ENCODE data around the gene INSM1. TPM values are rescaled to one million over a fixed set of nuclear protein-coding genes. Genes with fewer than 3 reads are reported as not detected.

The INSM1 gene
- under 1 TPM in 2 of 5 experiments, not detected in 3; 0.12 to 0.53 TPM for total RNA-seq
- polyA plus RNA-seq = not detected
- not detected for total RNA-seq

- H3K27ac ChIP-seq (ENCODE audit: low read depth, low read length) = no peak within 1 kb of the TSS
- intact Hi-C loops (cut with micrococcal nuclease) = loop anchor here in 1 of 2 donors (5.0 to 10.0 kb wide), 3 partner anchors 1140 to 1337 kb away; partner anchors contain the start of gene PAX1
- H3K4me3 Mint-ChIP-seq = peak within 1 kb of the TSS in 5 of 10 donors; percentile 17 to 69 (median 57)
- no peaks in the 10 kb centered on the region for H3K9me3 Mint-ChIP-seq
- no peak within 1 kb of the TSS for H3K4me3 ChIP-seq (ENCODE audit: low read length)
- H3K9me3 ChIP-seq (ENCODE audit: control insufficient read depth in 2 of 3, low read length in 3 of 3) = no peaks in the 10 kb centered on the region
- peaks cover 0 to 5% (median 0%) of the 10 kb centered on the region in 5 donors for H3K36me3 Mint-ChIP-seq
- ChIA-PET CTCF (no interaction called here), POLR2A (no interaction called here)
- H3K27me3 ChIP-seq (ENCODE audit: control insufficient read depth in 2 of 2, insufficient read depth in 2 of 2, low read length in 2 of 2) = peaks cover 0 to 5% of the 10 kb centered on the region in 2 donors
- no peaks in the 10 kb centered on the region for H3K36me3 ChIP-seq (ENCODE audit: control insufficient read depth in 2 of 3, insufficient read depth in 3 of 3, low read length in 3 of 3)
- H3K4me1 Mint-ChIP-seq = peaks cover 8 to 19% (median 15%) of the 10 kb centered on the region in 7 donors
- DNase-seq = peak in 1 of 9 donors; percentile 64
- no peaks in the 10 kb centered on the region for H3K4me1 ChIP-seq (ENCODE audit: control insufficient read depth in 2 of 2, insufficient read depth in 2 of 2, low read length in 2 of 2)
- peaks cover 51 to 73% (median 67%) of the 10 kb centered on the region in 5 donors for H3K27me3 Mint-ChIP-seq
- ATAC-seq = no peak
- H3K27ac Mint-ChIP-seq = peak within 1 kb of the TSS in 1 of 9 donors; percentile 63
Measured at GRCh38 chr20:20367575-20368417, at the start of gene INSM1. Gene INSM1 (plus strand): TSS chr20:20368104. CDS start chr20:20368268, 164 bp downstream.

GRCh38 chr20:20318365-20319161, 49.3 kb upstream of the INSM1 start:
- H3K4me3 ChIP-seq (ENCODE audit: low read length) = no peak overlapping the region
- no peak overlapping the region for H3K27ac ChIP-seq (ENCODE audit: low read depth, low read length)
- DNase-seq (no peak), ATAC-seq (peak; percentile 51)
- Mint-ChIP-seq H3K27me3 (peaks cover 0 to 8% (median 4%) of the 10 kb centered on the region in 5 donors), H3K27ac (no peak overlapping the region), H3K4me3 (no peak overlapping the region), H3K9me3 (peaks cover 0 to 12% (median 5%) of the 10 kb centered on the region in 11 donors), H3K36me3 (no peaks in the 10 kb centered on the region), H3K4me1 (peaks cover 0 to 2% (median 0%) of the 10 kb centered on the region in 7 donors)
- intact Hi-C loops (cut with micrococcal nuclease) = no loop called here
- H3K27me3 ChIP-seq (ENCODE audit: control insufficient read depth in 2 of 2, insufficient read depth in 2 of 2, low read length in 2 of 2) = no peaks in the 10 kb centered on the region
- no peaks in the 10 kb centered on the region for H3K4me1 ChIP-seq (ENCODE audit: control insufficient read depth in 2 of 2, insufficient read depth in 2 of 2, low read length in 2 of 2)
- CTCF ChIA-PET = no interaction called here
- no peaks in the 10 kb centered on the region for H3K36me3 ChIP-seq (ENCODE audit: control insufficient read depth in 2 of 3, insufficient read depth in 3 of 3, low read length in 3 of 3)
- POLR2A ChIA-PET = no interaction called here
- no peaks in the 10 kb centered on the region for H3K9me3 ChIP-seq (ENCODE audit: control insufficient read depth in 2 of 3, low read length in 3 of 3)

- ATAC-seq = no peak
- H3K9me3 Mint-ChIP-seq = peaks cover 0 to 12% (median 5%) of the 10 kb centered on the region in 11 donors
- DNase-seq = no peak
- H3K36me3 Mint-ChIP-seq = no peaks in the 10 kb centered on the region
- intact Hi-C loops (cut with micrococcal nuclease) = no loop called here
- CTCF ChIA-PET = no interaction called here
- peaks cover 0 to 2% (median 0%) of the 10 kb centered on the region in 7 donors for H3K4me1 Mint-ChIP-seq
- Histone ChIP-seq H3K4me1 (ENCODE audit: control insufficient read depth in 2 of 2, insufficient read depth in 2 of 2, low read length in 2 of 2) (no peaks in the 10 kb centered on the region), H3K27me3 (ENCODE audit: control insufficient read depth in 2 of 2, insufficient read depth in 2 of 2, low read length in 2 of 2) (no peaks in the 10 kb centered on the region), H3K27ac (ENCODE audit: low read depth, low read length) (no peak overlapping the region), H3K4me3 (ENCODE audit: low read length) (no peak overlapping the region), H3K9me3 (ENCODE audit: control insufficient read depth in 2 of 3, low read length in 3 of 3) (no peaks in the 10 kb centered on the region), H3K36me3 (ENCODE audit: control insufficient read depth in 2 of 3, insufficient read depth in 3 of 3, low read length in 3 of 3) (no peaks in the 10 kb centered on the region)
- H3K4me3 Mint-ChIP-seq = no peak overlapping the region
- peaks cover 0 to 15% (median 4%) of the 10 kb centered on the region in 5 donors for H3K27me3 Mint-ChIP-seq
- H3K27ac Mint-ChIP-seq = no peak overlapping the region
- POLR2A ChIA-PET = no interaction called here
Measured at GRCh38 chr20:20321134-20321533, 46.8 kb upstream of the INSM1 start.

- no peak overlapping the region for H3K27ac Mint-ChIP-seq
- no peaks in the 10 kb centered on the region for H3K9me3 ChIP-seq (ENCODE audit: control insufficient read depth in 2 of 3, low read length in 3 of 3)
- no peaks in the 10 kb centered on the region for H3K27me3 ChIP-seq (ENCODE audit: control insufficient read depth in 2 of 2, insufficient read depth in 2 of 2, low read length in 2 of 2)
- ChIA-PET CTCF (no interaction called here), POLR2A (no interaction called here)
- intact Hi-C loops (cut with micrococcal nuclease) = no loop called here
- DNase-seq (no peak), ATAC-seq (no peak)
- no peak overlapping the region for H3K27ac ChIP-seq (ENCODE audit: low read depth, low read length)
- no peak overlapping the region for H3K4me3 Mint-ChIP-seq
- H3K9me3 Mint-ChIP-seq = peaks cover 0 to 12% (median 5%) of the 10 kb centered on the region in 11 donors
- H3K36me3 Mint-ChIP-seq = no peaks in the 10 kb centered on the region
- H3K4me1 ChIP-seq (ENCODE audit: control insufficient read depth in 2 of 2, insufficient read depth in 2 of 2, low read length in 2 of 2) = no peaks in the 10 kb centered on the region
- H3K27me3 Mint-ChIP-seq = peaks cover 0 to 22% (median 4%) of the 10 kb centered on the region in 5 donors
- peaks cover 0 to 2% (median 0%) of the 10 kb centered on the region in 7 donors for H3K4me1 Mint-ChIP-seq
- no peak overlapping the region for H3K4me3 ChIP-seq (ENCODE audit: low read length)
- H3K36me3 ChIP-seq (ENCODE audit: control insufficient read depth in 2 of 3, insufficient read depth in 3 of 3, low read length in 3 of 3) = no peaks in the 10 kb centered on the region
Measured at GRCh38 chr20:20321917-20322316, 46.0 kb upstream of the INSM1 start.

DNA sequence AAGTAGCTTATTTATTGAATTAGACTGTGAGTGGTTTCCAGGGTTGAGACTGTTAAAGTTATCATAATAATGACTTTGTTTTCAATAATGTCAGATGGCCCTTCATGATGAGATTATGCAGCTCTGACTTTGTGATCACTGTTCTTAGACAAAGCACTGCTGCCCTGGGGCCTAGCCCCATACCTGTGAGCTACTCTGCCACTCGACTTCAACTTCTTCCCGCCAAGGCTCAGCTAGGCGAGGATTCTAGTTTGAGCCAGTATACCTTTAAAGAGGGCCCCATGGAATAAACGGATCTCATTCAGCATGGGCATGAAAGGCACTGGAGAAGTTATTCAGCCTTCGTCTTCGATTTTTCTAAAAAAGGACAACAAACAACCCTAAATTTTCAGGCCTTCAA, 45.0 kb upstream of the INSM1 start:
- H3K27ac Mint-ChIP-seq = no peak overlapping the region
- no peak for DNase-seq
- peaks cover 0 to under 1% of the 10 kb centered on the region in 2 donors for H3K27me3 ChIP-seq (ENCODE audit: control insufficient read depth in 2 of 2, insufficient read depth in 2 of 2, low read length in 2 of 2)
- H3K4me1 Mint-ChIP-seq = peaks cover 0 to 2% (median 0%) of the 10 kb centered on the region in 7 donors
- peaks cover 2 to 20% (median 6%) of the 10 kb centered on the region in 5 donors for H3K27me3 Mint-ChIP-seq
- no peak overlapping the region for H3K4me3 Mint-ChIP-seq
- peaks cover 0 to 12% (median 5%) of the 10 kb centered on the region in 11 donors for H3K9me3 Mint-ChIP-seq
- CTCF ChIA-PET = no interaction called here
- no peak overlapping the region for H3K27ac ChIP-seq (ENCODE audit: low read depth, low read length)
- no peaks in the 10 kb centered on the region for H3K36me3 ChIP-seq (ENCODE audit: control insufficient read depth in 2 of 3, insufficient read depth in 3 of 3, low read length in 3 of 3)
- intact Hi-C loops (cut with micrococcal nuclease) = no loop called here
- H3K4me3 ChIP-seq (ENCODE audit: low read length) = no peak overlapping the region
- no peaks in the 10 kb centered on the region for H3K36me3 Mint-ChIP-seq
- no peak for ATAC-seq
- POLR2A ChIA-PET = no interaction called here
- H3K4me1 ChIP-seq (ENCODE audit: control insufficient read depth in 2 of 2, insufficient read depth in 2 of 2, low read length in 2 of 2) = no peaks in the 10 kb centered on the region
- H3K9me3 ChIP-seq (ENCODE audit: control insufficient read depth in 2 of 3, low read length in 3 of 3) = no peaks in the 10 kb centered on the region

- Histone ChIP-seq H3K27me3 (ENCODE audit: control insufficient read depth in 2 of 2, insufficient read depth in 2 of 2, low read length in 2 of 2) (peaks cover 0 to 4% of the 10 kb centered on the region in 2 donors), H3K27ac (ENCODE audit: low read depth, low read length) (no peak overlapping the region), H3K4me3 (ENCODE audit: low read length) (no peak overlapping the region), H3K4me1 (ENCODE audit: control insufficient read depth in 2 of 2, insufficient read depth in 2 of 2, low read length in 2 of 2) (no peaks in the 10 kb centered on the region), H3K9me3 (ENCODE audit: control insufficient read depth in 2 of 3, low read length in 3 of 3) (no peaks in the 10 kb centered on the region), H3K36me3 (ENCODE audit: control insufficient read depth in 2 of 3, insufficient read depth in 3 of 3, low read length in 3 of 3) (no peaks in the 10 kb centered on the region)
- no peaks in the 10 kb centered on the region for H3K36me3 Mint-ChIP-seq
- peaks cover 9 to 46% (median 27%) of the 10 kb centered on the region in 5 donors for H3K27me3 Mint-ChIP-seq
- ChIA-PET POLR2A (no interaction called here), CTCF (no interaction called here)
- intact Hi-C loops (cut with micrococcal nuclease) = no loop called here
- peaks cover 0 to 7% (median 0%) of the 10 kb centered on the region in 11 donors for H3K9me3 Mint-ChIP-seq
- no peak overlapping the region for H3K4me3 Mint-ChIP-seq
- ATAC-seq (no peak), DNase-seq (no peak)
- peak overlapping the region in 1 of 9 donors; percentile 46 for H3K27ac Mint-ChIP-seq
- H3K4me1 Mint-ChIP-seq = peaks cover 0 to 6% (median 0%) of the 10 kb centered on the region in 7 donors
Measured at GRCh38 chr20:20327746-20328145, 40.2 kb upstream of the INSM1 start.
